ENCODE results near the gene PORCN.
A peak's percentile ranks its signal among the peaks of the same experiment; 100 is the strongest.

PORCN gene

DNA sequence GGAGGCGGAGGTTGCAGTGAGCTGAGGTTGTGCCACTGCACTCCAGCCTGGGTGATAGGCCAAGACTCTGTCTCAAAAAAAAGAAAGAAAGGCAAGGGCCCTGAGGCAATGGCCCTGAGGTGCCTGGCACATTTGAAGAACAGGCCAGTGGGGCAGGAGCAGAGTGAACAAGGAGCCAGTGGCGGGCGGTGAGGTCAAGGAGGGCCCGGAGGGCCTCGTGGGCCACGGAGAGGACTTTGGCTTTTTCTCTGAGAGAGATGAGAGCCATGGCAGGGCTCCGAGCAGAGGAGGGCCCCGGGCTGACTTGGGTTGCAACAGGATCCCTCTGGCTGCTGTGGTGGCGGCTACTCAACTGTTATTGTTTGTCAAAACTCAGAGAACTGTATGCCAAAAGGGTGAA lies 19.5 kb upstream of the PORCN start:
- DNase-seq (ENCODE audit: extremely low read depth, low read depth), result no peak
- TF ChIP-seq, protein P1, sequence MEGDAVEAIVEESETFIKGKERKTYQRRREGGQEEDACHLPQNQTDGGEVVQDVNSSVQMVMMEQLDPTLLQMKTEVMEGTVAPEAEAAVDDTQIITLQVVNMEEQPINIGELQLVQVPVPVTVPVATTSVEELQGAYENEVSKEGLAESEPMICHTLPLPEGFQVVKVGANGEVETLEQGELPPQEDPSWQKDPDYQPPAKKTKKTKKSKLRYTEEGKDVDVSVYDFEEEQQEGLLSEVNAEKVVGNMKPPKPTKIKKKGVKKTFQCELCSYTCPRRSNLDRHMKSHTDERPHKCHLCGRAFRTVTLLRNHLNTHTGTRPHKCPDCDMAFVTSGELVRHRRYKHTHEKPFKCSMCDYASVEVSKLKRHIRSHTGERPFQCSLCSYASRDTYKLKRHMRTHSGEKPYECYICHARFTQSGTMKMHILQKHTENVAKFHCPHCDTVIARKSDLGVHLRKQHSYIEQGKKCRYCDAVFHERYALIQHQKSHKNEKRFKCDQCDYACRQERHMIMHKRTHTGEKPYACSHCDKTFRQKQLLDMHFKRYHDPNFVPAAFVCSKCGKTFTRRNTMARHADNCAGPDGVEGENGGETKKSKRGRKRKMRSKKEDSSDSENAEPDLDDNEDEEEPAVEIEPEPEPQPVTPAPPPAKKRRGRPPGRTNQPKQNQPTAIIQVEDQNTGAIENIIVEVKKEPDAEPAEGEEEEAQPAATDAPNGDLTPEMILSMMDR (IDR thresholded peaks at IDR 0.05; ENCODE audit: low read depth, low read length), result no peak

GRCh38 chrX:48489892-48490291 lies 18.9 kb upstream of the PORCN start:
- no peak for DNase-seq (ENCODE audit: extremely low read depth, low read depth)

GRCh38 chrX:48490661-48491060 lies 18.1 kb upstream of the PORCN start:
- TF ChIP-seq, protein P1 (IDR thresholded peaks at IDR 0.05; ENCODE audit: low read depth, low read length), result no peak
- DNase-seq (ENCODE audit: extremely low read depth, low read depth), result no peak

More at GRCh38 chrX:48489892-48490291, 18.9 kb upstream of the PORCN start:
- TF ChIP-seq, protein P1 (IDR thresholded peaks at IDR 0.05; ENCODE audit: low read depth, low read length), result no peak

DNA sequence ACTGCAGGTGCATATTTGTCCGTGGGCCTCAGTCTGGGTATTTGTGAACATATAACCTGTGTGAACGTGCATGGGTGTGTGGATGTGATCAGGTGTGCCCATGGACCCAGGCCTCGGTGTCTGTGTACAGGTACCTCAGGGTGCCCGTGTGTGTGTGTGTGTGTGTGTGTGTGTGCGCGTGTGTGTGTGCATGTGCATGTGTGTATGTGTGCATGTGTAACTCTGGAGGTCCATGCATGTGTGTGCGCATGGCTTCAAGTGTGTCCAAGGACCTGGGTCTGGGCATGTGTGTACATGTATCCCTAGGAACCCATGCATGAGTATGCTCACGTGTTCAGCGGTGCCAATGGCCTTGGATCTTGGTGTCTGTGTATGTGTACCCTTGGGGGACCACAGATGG lies 17.0 kb upstream of the PORCN start:
- TF ChIP-seq, protein P1 (IDR thresholded peaks at IDR 0.05; ENCODE audit: low read depth, low read length), result no peak
- no peak for DNase-seq (ENCODE audit: extremely low read depth, low read depth)

DNA sequence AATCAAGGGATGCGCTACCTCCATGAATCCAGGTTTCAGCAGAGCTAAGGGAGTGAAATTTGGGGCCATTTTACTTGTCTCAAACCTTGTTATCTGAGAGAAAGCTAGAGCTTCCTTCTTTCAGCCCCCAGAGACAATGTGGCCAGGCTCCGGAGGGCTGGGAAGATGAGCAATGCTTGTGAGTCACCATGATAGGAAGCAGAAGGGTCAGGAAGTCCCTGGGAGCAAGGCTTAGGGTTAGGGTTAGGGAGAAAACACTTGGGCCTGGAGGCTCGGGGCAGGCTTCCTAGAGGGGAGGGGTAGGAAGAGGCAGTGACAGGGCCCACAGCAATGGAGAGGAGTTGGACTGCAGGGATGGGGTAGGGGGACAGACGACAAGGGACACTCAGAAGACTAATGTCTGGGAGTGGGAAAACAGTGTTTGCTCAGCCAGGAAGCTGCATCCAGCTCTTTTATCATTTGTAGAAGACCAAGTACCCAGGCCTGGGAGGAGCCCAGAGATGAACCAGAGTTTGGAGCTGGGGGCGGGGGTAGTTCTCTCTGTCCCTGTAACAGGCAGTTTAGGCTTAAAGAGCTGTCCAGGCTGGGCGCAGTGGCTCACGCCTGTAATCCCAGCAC lies 16.4 kb upstream of the PORCN start:
- TF ChIP-seq, protein P1 (IDR thresholded peaks at IDR 0.05; ENCODE audit: low read depth, low read length), result no peak
- DNase-seq (ENCODE audit: extremely low read depth, low read depth), result no peak

- TF ChIP-seq, protein P1 (IDR thresholded peaks at IDR 0.05; ENCODE audit: low read depth, low read length), result peak; percentile 32
- no peak for DNase-seq (ENCODE audit: extremely low read depth, low read depth)
These were observed 14.9 kb upstream of the PORCN start for GRCh38 chrX:48493890-48494364.

DNA sequence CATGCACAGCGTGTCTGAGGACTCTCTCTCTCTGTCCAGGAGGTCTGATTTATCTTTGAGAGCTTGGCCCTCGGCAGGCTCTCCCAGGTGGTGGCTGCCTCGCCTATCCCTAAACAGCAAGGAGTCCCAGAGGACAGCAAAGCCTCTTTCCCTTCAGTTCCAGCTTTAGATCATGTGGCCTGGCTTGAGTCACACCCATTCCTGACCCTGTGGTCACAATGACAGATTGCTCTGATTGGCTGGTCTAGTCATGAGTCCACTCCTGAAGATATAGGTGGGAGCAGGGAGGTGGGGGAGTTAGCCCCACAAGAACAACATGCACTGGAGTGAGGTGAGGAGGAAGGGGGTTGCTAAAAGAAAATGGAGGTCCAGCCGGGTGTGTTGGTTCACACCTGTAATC lies 12.1 kb upstream of the PORCN start:
- TF ChIP-seq, protein P1 (IDR thresholded peaks at IDR 0.05; ENCODE audit: low read depth, low read length), result no peak
- no peak for DNase-seq (ENCODE audit: extremely low read depth, low read depth)

Data from AG09319 (cell line).